ENCODE results near the gene ESRRA. TPM values are rescaled to one million over a fixed set of nuclear protein-coding genes. Genes with fewer than 3 reads are reported as not detected.

The ESRRA gene
- total RNA-seq, 3 donors from 2014 or later (not counting 1 experiment from before 2014, with no cell fraction given): 47.1 to 51.3 (median 50.0) TPM

- H3K4me3 Mint-ChIP-seq: peak overlapping the region; percentile 28
- peaks cover 46 to 51% of the 10 kb centered on the region in 2 donors for H3K4me1 Mint-ChIP-seq
These were observed 15.2 kb downstream of the ESRRA start for GRCh38 chr11:64320556-64320955.

DNA sequence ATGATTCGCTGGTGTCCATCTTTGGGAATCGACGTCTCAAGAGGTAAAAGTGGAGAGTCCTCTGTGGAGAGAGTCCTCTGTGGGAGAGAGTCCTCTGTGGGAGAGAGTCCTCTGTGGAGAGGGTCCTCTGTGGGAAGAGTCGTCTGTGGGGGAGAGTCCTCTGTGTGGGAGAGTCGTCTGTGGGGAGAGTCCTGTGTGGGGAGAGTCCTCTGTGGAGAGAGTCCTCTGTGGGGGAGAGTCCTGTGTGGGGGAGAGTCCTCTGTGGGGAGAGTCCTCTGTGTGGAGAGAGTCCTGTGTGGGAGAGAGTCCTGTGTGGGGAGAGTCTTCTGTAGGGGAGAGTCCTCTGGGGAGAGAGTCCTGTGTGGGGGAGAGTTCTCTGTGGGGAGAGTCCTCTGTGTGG, 15.7 kb downstream of the ESRRA start:
- Histone ChIP-seq H3K4me3 (ENCODE audit: low read length) (no peak overlapping the region), H3K9me3 (ENCODE audit: control insufficient read depth, insufficient read depth, low read length) (no peaks in the 10 kb centered on the region), H3K27ac (ENCODE audit: low read length) (no peak overlapping the region), H3K27me3 (ENCODE audit: control insufficient read depth, insufficient read depth, low read length) (no peaks in the 10 kb centered on the region), H3K4me1 (ENCODE audit: control insufficient read depth, insufficient read depth, low read length) (peaks cover 30% of the 10 kb centered on the region), H3K36me3 (ENCODE audit: control insufficient read depth, insufficient read depth, low read length) (peaks cover 16% of the 10 kb centered on the region)
- Mint-ChIP-seq H3K9me3 (no peaks in the 10 kb centered on the region), H3K4me1 (peaks cover 46 to 51% of the 10 kb centered on the region in 2 donors), H3K36me3 (no peaks in the 10 kb centered on the region), H3K27ac (peak overlapping the region; percentile 26 to 99), H3K27me3 (ENCODE audit: low read depth in 2 of 2) (no peaks in the 10 kb centered on the region), H3K4me3 (no peak overlapping the region)
- WGBS (ENCODE audit: insufficient coverage): 93% methylated on average over 5 of the region's 5 CpGs
- intact Hi-C loops (cut with micrococcal nuclease): no loop called here
- DNase-seq: no peak
- no peak for TF ChIP-seq CTCF (IDR thresholded peaks at IDR 0.05)
- ATAC-seq: no peak

More at GRCh38 chr11:64320556-64320955, 15.2 kb downstream of the ESRRA start:
- Mint-ChIP-seq H3K36me3 (no peaks in the 10 kb centered on the region), H3K9me3 (no peaks in the 10 kb centered on the region), H3K27ac (peak overlapping the region; percentile 26 to 99), H3K27me3 (ENCODE audit: low read depth in 2 of 2) (no peaks in the 10 kb centered on the region)
- Histone ChIP-seq H3K4me1 (ENCODE audit: control insufficient read depth, insufficient read depth, low read length) (peaks cover 30% of the 10 kb centered on the region), H3K27ac (ENCODE audit: low read length) (no peak overlapping the region), H3K9me3 (ENCODE audit: control insufficient read depth, insufficient read depth, low read length) (no peaks in the 10 kb centered on the region), H3K4me3 (ENCODE audit: low read length) (no peak overlapping the region), H3K27me3 (ENCODE audit: control insufficient read depth, insufficient read depth, low read length) (no peaks in the 10 kb centered on the region), H3K36me3 (ENCODE audit: control insufficient read depth, insufficient read depth, low read length) (peaks cover 17% of the 10 kb centered on the region)
- DNase-seq (no peak), ATAC-seq (no peak)
- intact Hi-C loops (cut with micrococcal nuclease): no loop called here
- TF ChIP-seq CTCF (IDR thresholded peaks at IDR 0.05): no peak
- WGBS (ENCODE audit: insufficient coverage): 100% methylated on average over 7 of the region's 7 CpGs

DNA sequence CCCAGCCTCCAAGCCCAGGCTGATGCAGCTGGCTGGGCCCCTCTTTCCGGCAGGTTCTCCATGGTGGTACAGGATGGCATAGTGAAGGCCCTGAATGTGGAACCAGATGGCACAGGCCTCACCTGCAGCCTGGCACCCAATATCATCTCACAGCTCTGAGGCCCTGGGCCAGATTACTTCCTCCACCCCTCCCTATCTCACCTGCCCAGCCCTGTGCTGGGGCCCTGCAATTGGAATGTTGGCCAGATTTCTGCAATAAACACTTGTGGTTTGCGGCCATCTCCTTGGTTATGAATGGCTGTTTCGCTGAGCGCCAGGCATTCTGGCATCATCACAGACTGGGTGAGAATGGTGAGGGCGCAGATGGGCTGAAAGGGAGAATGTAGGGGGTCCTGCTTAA, 16.2 kb downstream of the ESRRA start:
- no peak overlapping the region for H3K27ac ChIP-seq (ENCODE audit: low read length)
- Mint-ChIP-seq H3K27me3 (ENCODE audit: low read depth in 2 of 2) (no peaks in the 10 kb centered on the region), H3K4me3 (no peak overlapping the region), H3K27ac (peak overlapping the region in 1 of 2 donors; percentile 99), H3K36me3 (no peaks in the 10 kb centered on the region), H3K9me3 (no peaks in the 10 kb centered on the region), H3K4me1 (peaks cover 44 to 47% of the 10 kb centered on the region in 2 donors)
- H3K36me3 ChIP-seq (ENCODE audit: control insufficient read depth, insufficient read depth, low read length): peaks cover 16% of the 10 kb centered on the region
- intact Hi-C loops (cut with micrococcal nuclease): no loop called here
- ATAC-seq (no peak), DNase-seq (no peak)
- H3K4me1 ChIP-seq (ENCODE audit: control insufficient read depth, insufficient read depth, low read length): peaks cover 25% of the 10 kb centered on the region
- 96% methylated on average over 5 of the region's 5 CpGs for WGBS (ENCODE audit: insufficient coverage)
- no peak for TF ChIP-seq CTCF (IDR thresholded peaks at IDR 0.05)
- H3K4me3 ChIP-seq (ENCODE audit: low read length): no peak overlapping the region
- no peaks in the 10 kb centered on the region for H3K27me3 ChIP-seq (ENCODE audit: control insufficient read depth, insufficient read depth, low read length)
- no peaks in the 10 kb centered on the region for H3K9me3 ChIP-seq (ENCODE audit: control insufficient read depth, insufficient read depth, low read length)

DNA sequence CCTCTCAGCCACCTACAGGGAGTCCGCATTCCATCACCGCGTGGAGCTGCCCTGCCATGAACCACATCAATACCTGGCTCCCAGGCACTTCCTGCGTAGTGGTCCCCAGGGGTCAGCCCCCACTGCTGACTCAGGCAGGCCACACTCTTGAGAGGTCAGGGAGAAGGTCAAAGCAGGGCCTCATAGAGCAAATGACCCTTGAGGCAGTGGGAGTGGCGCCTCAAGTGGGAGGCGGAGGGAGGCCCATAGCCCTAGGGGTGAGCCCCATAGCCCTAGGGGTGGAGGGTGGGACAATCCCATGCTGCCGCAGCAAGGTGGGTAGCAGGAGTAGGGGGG, 17.6 kb downstream of the ESRRA start:
- no peak overlapping the region for H3K4me3 Mint-ChIP-seq

More for the DNA sequence above, 17.6 kb downstream of the ESRRA start:
- DNase-seq (no peak), ATAC-seq (no peak)
- peaks cover 17% of the 10 kb centered on the region for H3K4me1 ChIP-seq (ENCODE audit: control insufficient read depth, insufficient read depth, low read length)
- H3K4me3 ChIP-seq (ENCODE audit: low read length): no peak overlapping the region
- H3K9me3 Mint-ChIP-seq: no peaks in the 10 kb centered on the region
- intact Hi-C loops (cut with micrococcal nuclease): no loop called here
- H3K36me3 ChIP-seq (ENCODE audit: control insufficient read depth, insufficient read depth, low read length): peaks cover 16% of the 10 kb centered on the region
- H3K9me3 ChIP-seq (ENCODE audit: control insufficient read depth, insufficient read depth, low read length): no peaks in the 10 kb centered on the region
- no peaks in the 10 kb centered on the region for H3K36me3 Mint-ChIP-seq
- WGBS (ENCODE audit: insufficient coverage): 86% methylated on average over 7 of the region's 7 CpGs
- H3K27me3 Mint-ChIP-seq (ENCODE audit: low read depth in 2 of 2): no peaks in the 10 kb centered on the region
- H3K4me1 Mint-ChIP-seq: peaks cover 30 to 38% of the 10 kb centered on the region in 2 donors
- no peaks in the 10 kb centered on the region for H3K27me3 ChIP-seq (ENCODE audit: control insufficient read depth, insufficient read depth, low read length)
- H3K27ac Mint-ChIP-seq: no peak overlapping the region
- no peak overlapping the region for H3K27ac ChIP-seq (ENCODE audit: low read length)
- no peak for TF ChIP-seq CTCF (IDR thresholded peaks at IDR 0.05)
